ENCODE data around the gene EMB. TPM values are rescaled to one million over a fixed set of nuclear protein-coding genes. Genes with fewer than 3 reads are reported as not detected.
"Not testable (repeated sequence)": the region's sequence is repeated elsewhere in the genome, so short reads cannot be mapped to it uniquely, and the experiment has no call there.

Gene EMB
- 10 to 100 TPM in 2 of 3 donors, 1 to 10 TPM in 1; 9.2 to 32.6 (median 24.1) TPM for total RNA-seq

GRCh38 chr5:50440651-50441492 lies at the start of gene EMB:
TSS of gene EMB (minus strand) at chr5:50441288. CDS start at chr5:50441151, 137 bp downstream.
- peak; percentile 48 to 57 for DNase-seq (ENCODE audit: low spot score in 2 of 2)
- TF ChIP-seq CTCF (IDR thresholded peaks at IDR 0.05) (no peak), POLR2AphosphoS5 (IDR thresholded peaks at IDR 0.05) (no peak), POLR2A (IDR thresholded peaks at IDR 0.05) (no peak)
- intact Hi-C loops (cut with DNase I; ENCODE audit: low total_unique reads), result no loop called here
- Histone ChIP-seq H3K27me3 (no peaks in the 10 kb centered on the region), H3K27ac (peak within 1 kb of the TSS; percentile 65 to 85), H3K4me1 (no peaks in the 10 kb centered on the region), H3K9me3 (no peaks in the 10 kb centered on the region), H3K4me3 (peak within 1 kb of the TSS; percentile 48 to 76 (median 63)), H3K36me3 (no peaks in the 10 kb centered on the region)

- H3K27me3 ChIP-seq; H3K27ac ChIP-seq; H3K4me3 ChIP-seq; H3K9me3 ChIP-seq; H3K36me3 ChIP-seq; intact Hi-C loops (cut with DNase I; ENCODE audit: low total_unique reads); H3K4me1 ChIP-seq; DNase-seq (ENCODE audit: low spot score in 2 of 2): not testable (repeated sequence)
These were observed 48.4 kb upstream of the EMB start for GRCh38 chr5:50489491-50489890.

GRCh38 chr5:50478790-50479189 lies 37.7 kb upstream of the EMB start:
- H3K4me3 ChIP-seq; H3K27me3 ChIP-seq; intact Hi-C loops (cut with DNase I; ENCODE audit: low total_unique reads); H3K9me3 ChIP-seq; H3K4me1 ChIP-seq; H3K36me3 ChIP-seq; DNase-seq (ENCODE audit: low spot score in 2 of 2); H3K27ac ChIP-seq: not testable (repeated sequence)

GRCh38 chr5:50476549-50476948 lies 35.5 kb upstream of the EMB start:
- DNase-seq (ENCODE audit: low spot score in 2 of 2), result no peak
- Histone ChIP-seq H3K36me3 (no peaks in the 10 kb centered on the region), H3K27ac (no peak overlapping the region), H3K9me3 (no peaks in the 10 kb centered on the region), H3K27me3 (no peaks in the 10 kb centered on the region), H3K4me3 (no peak overlapping the region), H3K4me1 (no peaks in the 10 kb centered on the region)
- intact Hi-C loops (cut with DNase I; ENCODE audit: low total_unique reads), result no loop called here
- no peak for TF ChIP-seq POLR2AphosphoS5 (IDR thresholded peaks at IDR 0.05)
- no peak for TF ChIP-seq CTCF (IDR thresholded peaks at IDR 0.05)
- no peak for TF ChIP-seq POLR2A (IDR thresholded peaks at IDR 0.05)

- H3K36me3 ChIP-seq; H3K9me3 ChIP-seq; intact Hi-C loops (cut with DNase I; ENCODE audit: low total_unique reads); H3K27me3 ChIP-seq; H3K4me1 ChIP-seq; DNase-seq (ENCODE audit: low spot score in 2 of 2); H3K27ac ChIP-seq; H3K4me3 ChIP-seq: not testable (repeated sequence)
These were observed 23.9 kb upstream of the EMB start for GRCh38 chr5:50465015-50465414.

GRCh38 chr5:50463726-50464125 lies 22.6 kb upstream of the EMB start:
- DNase-seq (ENCODE audit: low spot score in 2 of 2), result no peak
- intact Hi-C loops (cut with DNase I; ENCODE audit: low total_unique reads), result no loop called here
- H3K27ac ChIP-seq, result no peak overlapping the region

More at GRCh38 chr5:50463726-50464125, 22.6 kb upstream of the EMB start:
- Histone ChIP-seq H3K9me3 (peaks cover 0 to 4% of the 10 kb centered on the region in 2 donors), H3K36me3 (no peaks in the 10 kb centered on the region), H3K27me3 (no peaks in the 10 kb centered on the region), H3K4me1 (no peaks in the 10 kb centered on the region), H3K4me3 (no peak overlapping the region)
- no peak for TF ChIP-seq POLR2AphosphoS5 (IDR thresholded peaks at IDR 0.05)
- no peak for TF ChIP-seq CTCF (IDR thresholded peaks at IDR 0.05)
- no peak for TF ChIP-seq POLR2A (IDR thresholded peaks at IDR 0.05)
